GM19438 (cell line): ENCODE results near the gene FUZ.
"Not testable (repeated sequence)": the region's sequence is repeated elsewhere in the genome, so short reads cannot be mapped to it uniquely, and the experiment has no call there.

Source experiments
- ATAC-seq: cut with Tn5 transposase; IDR thresholded peaks from one replicate; pipeline ENCODE4 v1.9.1; 2021; ENCODE audit warnings: low read depth; ENCODE audit not compliant: unreplicated experiment

The FUZ gene

DNA sequence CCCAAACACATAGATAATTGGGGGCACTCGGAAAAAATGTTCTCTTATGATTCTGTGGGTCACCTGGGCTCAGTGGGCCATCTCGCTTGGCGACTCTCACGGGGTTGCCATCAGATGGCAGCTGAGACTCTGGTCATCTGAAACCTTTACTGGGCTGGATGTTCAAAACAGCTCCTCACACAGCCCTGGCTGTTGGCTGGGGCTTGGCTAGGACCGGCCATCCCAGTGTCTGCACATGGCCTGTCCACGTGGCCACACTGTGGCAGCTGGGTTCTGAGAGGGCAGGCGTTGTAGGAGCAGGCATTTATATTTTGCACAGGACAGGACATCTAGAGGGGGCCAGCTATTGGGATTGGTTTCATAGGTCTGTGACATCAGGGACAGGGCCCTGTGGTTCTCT lies 20.5 kb upstream of the FUZ start:
- no peak for ATAC-seq

- ATAC-seq: no peak
Observed at GRCh38 chr19:49832556-49832955, 19.5 kb upstream of the FUZ start.

DNA sequence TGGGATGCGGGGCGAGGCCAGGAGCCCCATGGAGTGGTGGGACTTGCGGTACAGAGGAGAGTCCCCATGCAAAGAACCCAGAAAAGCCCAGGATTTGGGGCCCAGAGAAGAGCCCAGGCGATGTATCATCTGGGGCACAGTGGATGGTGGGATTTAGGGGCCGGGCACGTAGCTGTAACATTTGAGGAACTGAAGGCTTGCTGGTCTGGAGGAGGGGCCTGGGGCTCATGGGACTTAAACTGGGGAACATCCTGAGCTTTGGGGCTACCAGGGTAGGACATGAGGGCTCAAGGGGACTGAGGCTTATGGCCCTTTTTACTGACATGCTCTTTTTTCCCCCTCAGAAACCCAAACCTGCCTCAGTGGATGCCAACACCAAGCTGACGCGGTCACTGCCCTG lies 18.5 kb upstream of the FUZ start:
- no peak for ATAC-seq

DNA sequence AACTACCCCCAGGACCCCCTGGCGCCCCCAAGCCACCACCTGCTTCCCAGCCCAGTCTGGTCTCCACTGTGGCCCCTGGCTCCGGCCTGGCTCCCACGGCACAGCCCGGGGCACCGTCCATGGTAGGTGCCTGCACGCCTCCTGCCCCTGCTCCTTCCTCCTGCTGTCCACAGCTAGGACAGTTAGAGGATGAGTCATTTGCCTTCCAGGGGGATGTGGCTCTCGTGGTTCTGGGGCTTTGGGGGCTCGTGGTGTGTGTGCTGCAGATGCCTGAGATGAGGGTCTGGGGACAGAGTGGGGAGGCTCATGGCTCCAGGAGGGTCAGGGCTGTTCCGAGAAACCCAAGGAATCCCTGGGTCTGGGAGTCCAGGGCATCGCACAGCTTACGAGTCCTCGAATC lies 17.7 kb upstream of the FUZ start:
- ATAC-seq: no peak

DNA sequence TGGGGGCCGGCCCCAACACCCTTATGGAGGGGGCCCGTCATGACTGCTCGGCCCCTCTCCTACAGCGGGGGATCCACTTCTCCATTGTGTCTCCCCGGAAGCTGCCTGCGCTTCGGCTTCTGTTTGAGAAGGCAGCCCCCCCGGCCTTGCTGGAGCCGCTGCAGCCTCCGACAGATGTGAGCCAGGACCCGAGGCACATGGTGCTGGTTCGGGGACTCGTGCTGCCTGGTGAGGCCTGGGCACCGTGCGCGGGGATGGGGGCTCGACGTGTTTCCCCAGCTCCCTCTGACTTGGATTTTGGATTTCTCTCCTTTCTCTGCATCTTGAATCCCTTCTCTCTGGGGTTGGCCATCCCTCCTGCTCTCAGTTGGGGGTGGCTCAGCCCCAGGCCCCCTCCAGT lies 16.6 kb upstream of the FUZ start:
- ATAC-seq: no peak

GRCh38 chr19:49829200-49829599 lies 16.1 kb upstream of the FUZ start:
- ATAC-seq: no peak

DNA sequence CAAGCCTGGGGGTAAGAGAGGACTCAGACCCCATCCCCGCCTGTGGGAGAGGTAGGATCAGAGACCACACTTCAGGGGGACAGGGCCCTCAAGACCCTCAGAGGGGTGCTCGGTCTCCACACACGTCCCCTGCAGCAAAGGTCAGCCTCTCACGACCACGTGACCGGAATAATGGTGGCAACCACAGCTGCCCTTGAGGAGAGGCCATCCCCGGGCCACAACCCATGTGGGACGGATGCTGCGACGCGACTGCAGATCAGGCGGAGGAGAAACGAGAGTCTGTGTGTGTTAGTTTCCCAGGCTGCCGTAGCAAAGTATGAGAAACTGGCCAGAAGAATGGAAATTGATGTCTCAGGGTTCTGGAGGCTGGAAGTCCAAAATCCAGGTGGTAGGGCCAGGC lies 13.9 kb upstream of the FUZ start:
- no peak for ATAC-seq

DNA sequence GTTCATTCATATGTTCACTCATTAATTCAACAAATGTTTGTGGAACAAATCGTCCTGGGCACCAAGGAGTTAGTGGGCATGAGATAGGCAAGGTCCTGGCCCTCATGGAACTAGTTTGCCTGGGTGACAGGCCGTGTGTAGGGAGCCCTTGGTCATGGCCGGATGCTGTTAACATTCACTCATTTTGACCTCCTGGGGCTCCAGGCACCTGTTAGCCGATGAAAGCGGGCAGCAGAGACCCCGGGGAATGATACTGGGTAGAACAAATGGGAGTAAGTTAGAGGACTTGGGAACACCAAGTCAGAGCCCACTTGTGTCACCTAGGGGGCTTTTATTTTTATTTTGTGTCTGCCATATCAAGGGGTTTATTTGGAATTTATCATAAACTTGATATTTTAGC lies 11.6 kb upstream of the FUZ start:
- no peak for ATAC-seq

DNA sequence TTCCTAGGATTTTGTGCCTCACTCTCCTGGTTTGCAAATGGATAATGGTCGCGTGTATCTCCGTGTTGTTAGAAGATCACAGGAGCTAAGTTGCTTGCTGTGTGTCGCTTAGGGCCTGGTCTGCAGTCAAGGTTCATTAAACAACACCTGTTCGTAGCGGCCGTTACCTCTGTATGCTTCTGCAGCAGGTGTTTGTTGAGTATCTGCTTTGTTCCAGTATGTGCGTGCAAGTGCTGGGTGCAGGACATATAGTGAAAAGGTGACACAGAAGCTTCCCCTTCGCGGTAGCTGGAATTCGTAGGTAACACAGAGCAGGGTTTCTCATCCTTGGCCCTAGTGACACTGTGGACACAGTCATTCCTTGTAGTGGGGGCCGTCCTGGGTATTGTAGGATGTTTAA lies 10.4 kb upstream of the FUZ start:
- no peak for ATAC-seq

DNA sequence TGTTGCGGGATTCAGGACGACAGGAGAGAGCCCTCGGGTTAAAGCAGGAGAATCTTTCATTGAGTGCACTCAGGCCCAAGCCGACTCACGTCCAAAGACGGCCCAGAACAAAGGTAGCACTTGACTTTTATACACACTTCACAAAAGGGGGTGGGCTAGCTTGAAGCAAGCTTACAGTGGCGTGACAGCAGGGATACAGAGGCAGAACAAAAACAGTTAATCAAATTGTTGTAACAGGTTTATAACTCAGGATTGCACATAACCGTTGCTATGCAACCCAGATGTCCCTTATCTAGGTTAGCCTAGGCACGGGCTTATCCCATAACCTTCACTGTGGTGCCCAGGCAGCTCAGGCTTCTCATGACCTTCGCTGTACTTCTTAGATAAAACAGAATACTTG lies 7.0 kb upstream of the FUZ start:
- ATAC-seq: no peak

DNA sequence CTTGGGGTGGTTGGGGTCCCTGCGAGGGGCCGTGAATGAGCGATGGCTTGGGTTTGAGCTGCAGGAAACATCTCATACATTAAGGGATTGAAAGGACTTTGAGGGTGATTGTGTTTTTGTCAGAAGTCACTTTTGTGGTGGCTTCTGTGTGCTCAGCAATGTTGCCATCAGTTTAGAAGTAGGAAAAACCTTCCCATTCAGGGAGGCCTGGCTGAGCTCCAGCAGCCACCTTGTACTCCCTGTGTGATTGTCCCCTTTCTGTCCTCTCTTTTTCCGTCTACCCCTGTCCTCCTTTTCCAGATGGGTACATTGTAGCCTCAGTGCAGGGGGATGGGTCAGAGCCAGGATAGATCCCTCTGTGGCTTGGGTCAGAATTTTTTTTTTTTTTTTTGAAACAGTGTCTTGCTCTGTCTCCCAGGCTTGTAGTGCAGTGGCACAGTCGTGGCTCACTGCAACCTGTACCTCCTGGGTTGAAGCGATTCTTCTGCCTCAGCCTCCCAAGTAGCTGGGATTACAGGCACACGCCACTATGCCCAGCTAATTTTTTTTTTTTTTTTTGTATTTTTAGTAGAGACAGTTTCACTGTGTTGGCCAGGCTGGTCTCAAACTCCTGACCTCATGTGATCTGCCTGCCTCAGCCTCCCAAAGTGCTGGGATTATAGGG lies 6.5 kb upstream of the FUZ start:
- not testable (repeated sequence) for ATAC-seq

GRCh38 chr19:49818649-49819370 lies 5.7 kb upstream of the FUZ start:
- no peak for ATAC-seq

DNA sequence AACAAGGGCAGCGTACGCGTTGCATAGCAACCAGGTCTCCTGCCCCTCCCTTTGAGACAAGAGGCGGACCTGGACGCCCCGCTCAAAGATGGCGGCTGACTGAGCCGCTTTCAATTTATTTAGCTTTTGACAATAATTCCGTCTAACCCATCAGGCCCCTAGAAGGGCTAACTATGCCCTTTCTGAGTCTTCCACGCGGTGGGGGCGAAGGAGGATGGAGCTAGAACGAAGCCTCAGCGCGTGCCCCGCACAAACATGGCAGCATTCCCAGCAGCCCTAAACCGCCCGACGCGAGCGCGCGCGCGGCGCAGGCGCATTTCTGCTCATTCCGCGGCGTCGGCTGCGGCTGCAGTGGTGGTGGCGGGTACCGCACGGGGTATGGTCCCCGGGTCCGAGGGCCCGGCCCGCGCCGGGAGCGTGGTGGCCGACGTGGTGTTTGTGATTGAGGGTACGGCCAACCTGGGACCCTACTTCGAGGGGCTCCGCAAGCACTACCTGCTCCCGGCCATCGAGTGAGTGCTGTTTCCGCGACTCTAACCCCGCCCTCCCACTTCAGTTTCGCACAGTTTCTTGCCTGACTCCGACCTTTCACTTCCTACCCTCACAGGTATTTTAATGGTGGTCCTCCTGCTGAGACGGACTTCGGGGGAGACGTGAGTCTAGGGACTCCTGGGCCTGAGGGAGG lies 5.0 kb upstream of the FUZ start, which contains the start of gene MED25:
Gene MED25 (plus strand): TSS at position 326 of the 685 bp plus-strand sequence. CDS start 53 bp downstream, at position 379.
- ATAC-seq: peak; percentile 54

GRCh38 chr19:49816590-49816989 lies 3.5 kb upstream of the FUZ start:
- ATAC-seq: no peak

DNA sequence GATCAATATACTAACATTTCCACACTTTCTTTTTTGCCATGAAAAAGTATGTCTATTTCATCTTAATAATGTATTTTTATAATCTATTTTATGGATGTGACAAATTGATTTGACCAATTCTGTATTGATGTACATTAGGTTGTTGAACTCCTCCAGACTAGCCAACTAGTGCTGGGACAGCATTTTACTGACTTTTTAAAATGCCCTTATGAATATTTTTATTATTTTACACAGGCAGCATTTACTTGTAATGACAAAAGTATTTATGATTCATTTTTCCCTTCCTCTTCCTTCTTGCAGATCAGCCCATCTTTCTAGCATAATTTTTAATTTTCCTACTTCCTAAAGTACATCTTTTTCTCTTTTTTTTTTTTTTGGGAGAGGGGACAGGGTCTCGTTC lies 918 bp upstream of the FUZ start:
- no peak for ATAC-seq

GRCh38 chr19:49812452-49812996 lies 568 bp downstream of the FUZ start:
- ATAC-seq: no peak

DNA sequence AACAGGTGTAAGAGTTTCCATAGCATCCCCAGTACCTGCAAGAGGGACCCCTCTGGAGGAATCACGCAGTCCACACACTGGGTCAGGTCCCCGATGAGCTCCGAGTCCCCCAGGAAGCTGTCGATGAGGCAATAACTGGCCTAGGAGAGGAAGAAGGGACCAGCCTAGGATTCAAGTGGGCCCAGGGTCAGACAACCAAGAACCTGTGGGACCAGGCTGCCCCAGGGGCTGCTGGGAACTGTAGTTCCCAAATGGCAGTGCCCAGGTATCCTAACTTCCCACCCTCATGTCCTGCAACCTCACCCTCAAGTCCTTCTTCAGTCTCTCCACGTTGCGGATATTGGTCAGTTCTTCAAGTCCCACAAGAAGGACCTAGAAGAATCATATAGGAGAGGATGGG lies 1.8 kb downstream of the FUZ start:
- ATAC-seq: no peak

DNA sequence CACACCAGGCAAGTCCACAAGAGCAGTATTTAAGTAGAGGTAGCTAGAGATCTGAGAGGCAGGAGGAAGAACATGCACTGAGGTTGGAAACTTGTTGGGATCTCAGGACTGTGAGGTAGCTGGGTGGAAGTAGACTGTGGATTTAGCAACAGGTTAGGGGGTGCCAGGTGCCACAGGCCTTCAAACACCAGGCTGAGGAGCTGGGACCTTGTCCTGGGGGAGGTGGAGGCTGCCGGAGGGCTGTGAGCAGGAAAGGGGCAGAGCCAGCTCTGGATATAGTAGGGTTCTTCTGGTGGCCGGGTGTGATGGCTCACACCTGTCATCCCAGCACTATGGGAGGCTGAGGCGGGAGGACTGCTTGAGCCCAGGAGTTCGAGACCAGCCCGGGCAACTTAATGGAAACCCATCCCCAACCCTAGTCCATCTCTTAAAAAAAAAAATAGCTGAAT lies 3.1 kb downstream of the FUZ start:
- ATAC-seq: no peak

- no peak for ATAC-seq
Observed at GRCh38 chr19:49809160-49809940, 3.7 kb downstream of the FUZ start.

DNA sequence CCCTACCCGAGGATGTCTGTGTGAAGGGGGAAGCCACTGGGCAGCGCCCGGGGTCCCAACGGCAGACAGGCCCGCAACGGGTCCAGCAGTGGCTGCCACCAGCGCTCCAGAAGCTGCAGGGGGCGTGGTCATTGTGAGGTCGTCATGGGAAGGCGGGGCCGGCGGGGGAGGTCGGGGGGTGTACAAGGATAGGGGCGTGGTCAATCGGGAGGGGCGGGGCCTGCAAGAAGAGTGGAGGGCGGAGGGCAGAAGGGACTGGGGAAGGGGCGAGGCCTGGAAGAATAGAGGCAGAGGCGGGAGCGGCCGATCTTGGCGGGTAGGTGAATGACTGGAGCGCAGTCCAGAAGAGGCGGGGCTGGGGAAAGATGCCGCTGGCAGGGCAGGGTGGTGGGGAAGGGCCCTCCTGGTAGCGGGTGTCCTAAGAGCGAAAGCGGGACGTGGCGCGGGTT lies 4.4 kb downstream of the FUZ start:
- no peak for ATAC-seq
